Panc1 (cell line): Measurements from ENCODE around the gene MAPK11. TPM values are rescaled to one million over a fixed set of nuclear protein-coding genes. Genes with fewer than 3 reads are reported as not detected.

Experiments
- ATAC-seq: fragments of 200-7000 bp; cut with Tn5 transposase; 2 replicates; pipeline ENCODE4 v1.9.1; 2020; ENCODE audit warnings: mild to moderate bottlenecking, moderate library complexity
- BruUV-seq: library from RNA; stranded (reverse); fragments of 400-500 nt; replicated peaks from 2 replicates; lab custom pipeline; 2021; lab: Mats Ljungman, UMichigan
- CTCF ChIA-PET: fragments of 300-600 bp; sonication (Branson Sonifier 250); formaldehyde crosslinking; loops from one replicate; lab custom pipeline; 2022; ENCODE audit warnings: antibody characterized with exemption; lab: Charles Lee
- POLR2A ChIA-PET: fragments of 300-600 bp; sonication (Branson Sonifier 250); formaldehyde crosslinking; loops from one replicate; lab custom pipeline; 2022; ENCODE audit warnings: antibody characterized with exemption; lab: Charles Lee
- DNase-seq: peaks from one replicate; pipeline ENCODE4 v3.0.0-alpha.2; 2010; ENCODE audit warnings: low read depth, low spot score
- H3K27ac ChIP-seq: 2 replicates; pipeline ENCODE4 v1.5.1; 2011; ENCODE audit warnings: mild to moderate bottlenecking, low read length, inconsistent platforms
- H3K27me3 ChIP-seq: fragments of 200-500 bp; sonication (Bioruptor generic); 2 replicates; pipeline ENCODE4 v1.6.0; 2014; ENCODE audit warnings: low read length, inconsistent platforms; ENCODE audit not compliant: control insufficient read depth, insufficient read depth
- H3K36me3 ChIP-seq: fragments of 200-500 bp; sonication (Bioruptor generic); 2 replicates; pipeline ENCODE4 v1.5.1; 2014; ENCODE audit warnings: inconsistent platforms, mild to moderate bottlenecking, low read length, moderate library complexity; ENCODE audit not compliant: control insufficient read depth, insufficient read depth
- H3K4me1 ChIP-seq: 2 replicates; pipeline ENCODE4 v1.5.1; 2011; ENCODE audit warnings: inconsistent platforms, mild to moderate bottlenecking, low read length, moderate library complexity; ENCODE audit not compliant: control insufficient read depth, insufficient read depth
- H3K4me3 ChIP-seq, 2 experiments: 2 replicates each; pipeline ENCODE4 v1.5.1; 2011 to 2012; ENCODE audit warnings: low read depth in 2 of 2, low read length in 2 of 2, mild to moderate bottlenecking in 2 of 2, inconsistent platforms in 1 of 2, moderate library complexity in 1 of 2
- H3K9me3 ChIP-seq: fragments of 200-500 bp; sonication (Bioruptor generic); 2 replicates; pipeline ENCODE4 v1.5.1; 2014; ENCODE audit warnings: low read depth, mild to moderate bottlenecking, inconsistent platforms, low read length, moderate library complexity; ENCODE audit not compliant: control insufficient read depth, insufficient read depth
- POLR2AphosphoS5 ChIP-seq: IDR thresholded peaks from 2 replicates; pipeline ENCODE4 v1.6.1; 2012; ENCODE audit warnings: mild to moderate bottlenecking, low read depth, low read length, moderate library complexity
- SIN3A ChIP-seq: IDR thresholded peaks from 2 replicates; pipeline ENCODE4 v1.6.1; 2012; ENCODE audit warnings: low read depth, mild to moderate bottlenecking, low read length, moderate library complexity, borderline replicate concordance; ENCODE audit not compliant: insufficient read depth
- TCF7L2 ChIP-seq: IDR thresholded peaks from 2 replicates; pipeline ENCODE4 v1.6.1; 2011; ENCODE audit warnings: mild to moderate bottlenecking, low read depth, low read length, inconsistent platforms
- in situ Hi-C: cut with HindIII; loops from 2 replicates; pipeline ENCODE4 v1.10.0; 2016; ENCODE audit warnings: low sequenced_read_pairs, low pct_unique_long_range_greater_than_20kb
- intact Hi-C: fragments of 100-400 bp; cut with micrococcal nuclease; formaldehyde crosslinking; loops from one replicate; pipeline ENCODE4 v1.10.0; 2022; ENCODE audit not compliant: unreplicated experiment
- total RNA-seq: library from RNA; stranded (reverse); gene quantifications from one replicate; pipeline ENCODE4 v1.2.1, GENCODE V29; 2021; ENCODE audit not compliant: unreplicated experiment
- TF ChIP-seq, protein P1 (sequence below), 2 experiments: IDR thresholded peaks; 2 replicates each; pipeline ENCODE4 v1.6.1; 2011 to 2012; ENCODE audit warnings: low read depth in 2 of 2, control low read depth in 1 of 2, low read length in 1 of 2, mild to moderate bottlenecking in 1 of 2, moderate library complexity in 1 of 2; ENCODE audit not compliant: insufficient read depth in 1 of 2
- TF ChIP-seq, protein P2 (sequence below): fragments of 450-650 bp; IDR thresholded peaks from 2 replicates; pipeline ENCODE4 v1.5.1; 2017; ENCODE audit warnings: mild to moderate bottlenecking

The MAPK11 gene
- total RNA-seq, 1 experiment from 2014 or later, result 77.7 TPM

DNA sequence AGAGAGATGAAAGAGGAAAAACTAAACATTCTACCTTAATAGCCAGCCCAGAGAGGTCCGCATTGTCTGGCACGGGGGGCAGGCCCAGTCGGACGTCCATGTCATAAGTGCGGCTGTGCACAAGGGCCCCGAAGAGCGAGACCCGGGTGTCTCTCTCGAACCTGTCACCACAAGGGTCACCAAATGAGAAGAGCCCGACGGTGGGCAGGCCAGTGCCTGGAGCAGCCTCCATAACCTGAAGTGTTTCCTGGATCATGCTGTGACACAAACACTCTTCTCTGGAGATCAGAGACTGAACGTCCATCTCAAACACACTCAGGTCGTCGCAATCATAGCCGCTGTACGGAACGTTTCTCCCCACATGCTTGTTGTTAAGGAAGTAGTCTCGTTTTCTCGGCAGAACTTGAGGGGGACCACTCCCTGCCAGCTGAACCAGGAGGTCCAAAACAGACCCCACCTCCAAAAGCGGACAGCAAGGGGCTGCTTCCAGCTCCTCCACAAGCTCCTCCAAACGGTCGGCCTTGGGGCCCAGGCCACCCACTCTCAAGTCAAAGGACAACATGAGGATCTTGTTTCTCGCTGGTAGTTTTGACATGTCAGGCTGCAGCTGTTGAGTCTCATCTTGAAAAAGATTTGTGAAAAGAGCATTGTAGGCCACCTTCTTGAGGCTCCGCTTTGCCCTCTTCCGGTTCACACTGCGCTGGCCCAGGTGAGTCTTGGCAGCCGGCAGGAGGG, 26.3 kb downstream of the MAPK11 start:
- ATAC-seq (no peak), DNase-seq (no peak)
- H3K9me3 ChIP-seq, result no peaks in the 10 kb centered on the region
- ChIA-PET POLR2A (interaction anchor here (0.8 kb wide), 1 partner anchor 40 kb away, joined by 5 read pairs; no protein-coding TSS in a partner anchor), CTCF (interaction anchor here (0.6 kb wide), 1 partner anchor 86 kb away, joined by 14 read pairs; no protein-coding TSS in a partner anchor)
- H3K36me3 ChIP-seq, result no peaks in the 10 kb centered on the region; the same call in 1 of the 2 replicates
- TF ChIP-seq, protein P1, sequence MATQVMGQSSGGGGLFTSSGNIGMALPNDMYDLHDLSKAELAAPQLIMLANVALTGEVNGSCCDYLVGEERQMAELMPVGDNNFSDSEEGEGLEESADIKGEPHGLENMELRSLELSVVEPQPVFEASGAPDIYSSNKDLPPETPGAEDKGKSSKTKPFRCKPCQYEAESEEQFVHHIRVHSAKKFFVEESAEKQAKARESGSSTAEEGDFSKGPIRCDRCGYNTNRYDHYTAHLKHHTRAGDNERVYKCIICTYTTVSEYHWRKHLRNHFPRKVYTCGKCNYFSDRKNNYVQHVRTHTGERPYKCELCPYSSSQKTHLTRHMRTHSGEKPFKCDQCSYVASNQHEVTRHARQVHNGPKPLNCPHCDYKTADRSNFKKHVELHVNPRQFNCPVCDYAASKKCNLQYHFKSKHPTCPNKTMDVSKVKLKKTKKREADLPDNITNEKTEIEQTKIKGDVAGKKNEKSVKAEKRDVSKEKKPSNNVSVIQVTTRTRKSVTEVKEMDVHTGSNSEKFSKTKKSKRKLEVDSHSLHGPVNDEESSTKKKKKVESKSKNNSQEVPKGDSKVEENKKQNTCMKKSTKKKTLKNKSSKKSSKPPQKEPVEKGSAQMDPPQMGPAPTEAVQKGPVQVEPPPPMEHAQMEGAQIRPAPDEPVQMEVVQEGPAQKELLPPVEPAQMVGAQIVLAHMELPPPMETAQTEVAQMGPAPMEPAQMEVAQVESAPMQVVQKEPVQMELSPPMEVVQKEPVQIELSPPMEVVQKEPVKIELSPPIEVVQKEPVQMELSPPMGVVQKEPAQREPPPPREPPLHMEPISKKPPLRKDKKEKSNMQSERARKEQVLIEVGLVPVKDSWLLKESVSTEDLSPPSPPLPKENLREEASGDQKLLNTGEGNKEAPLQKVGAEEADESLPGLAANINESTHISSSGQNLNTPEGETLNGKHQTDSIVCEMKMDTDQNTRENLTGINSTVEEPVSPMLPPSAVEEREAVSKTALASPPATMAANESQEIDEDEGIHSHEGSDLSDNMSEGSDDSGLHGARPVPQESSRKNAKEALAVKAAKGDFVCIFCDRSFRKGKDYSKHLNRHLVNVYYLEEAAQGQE (IDR thresholded peaks at IDR 0.05; ENCODE audit: insufficient read depth in 1 of 2, low read depth in 2 of 2, low read length in 1 of 2), result no peak
- intact Hi-C loops, result no loop called here
- in situ Hi-C loops, result no loop called here
- no peaks in the 10 kb centered on the region for H3K4me1 ChIP-seq
- H3K27ac ChIP-seq, result peak overlapping the region; percentile 84
- H3K27me3 ChIP-seq, result no peaks in the 10 kb centered on the region
- H3K4me3 ChIP-seq, result peak overlapping the region; percentile 78 to 79
- TSS peak; percentile 54 for BruUV-seq

DNA sequence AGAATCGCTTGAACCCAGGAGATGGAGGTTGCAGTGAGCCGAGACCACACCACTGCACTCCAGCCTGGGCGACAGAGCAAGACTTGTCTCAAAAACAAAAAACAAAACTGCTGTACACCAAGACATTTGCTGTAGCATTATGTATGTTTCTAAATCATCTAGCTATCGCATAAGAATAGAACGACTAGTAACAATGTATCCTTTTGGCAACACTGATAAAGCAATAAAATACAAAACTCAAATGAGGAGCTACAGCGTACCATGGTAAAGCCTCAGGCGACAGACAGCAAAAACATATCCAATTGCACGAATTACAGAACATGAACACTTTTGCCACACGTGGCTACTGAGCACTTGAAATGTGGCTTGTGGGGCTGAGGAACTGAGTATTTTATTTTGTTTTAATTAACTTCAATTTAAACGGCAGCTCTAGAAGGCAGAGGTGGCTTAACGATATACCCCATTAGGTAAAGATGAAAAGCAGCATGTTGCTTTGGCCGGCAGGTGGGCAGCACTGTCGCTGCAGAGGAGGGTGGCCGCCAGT, 27.7 kb downstream of the MAPK11 start:
- in situ Hi-C loops, result no loop called here
- POLR2A ChIA-PET, result interaction anchor here (0.7 kb wide), 1 partner anchor 18 kb away, joined by 3 read pairs; no protein-coding TSS in a partner anchor
- no TSS peak for BruUV-seq
- Histone ChIP-seq H3K4me3 (peak overlapping the region; percentile 78 to 79), H3K4me1 (no peaks in the 10 kb centered on the region), H3K36me3 (no peaks in the 10 kb centered on the region; the same call in 1 of the 2 replicates), H3K9me3 (no peaks in the 10 kb centered on the region), H3K27ac (peak overlapping the region; percentile 8; the same call in 1 of the 2 replicates), H3K27me3 (no peaks in the 10 kb centered on the region)
- DNase-seq, result no peak
- no peak for ATAC-seq
- intact Hi-C loops, result no loop called here
- CTCF ChIA-PET, result interaction anchor here (0.6 to 0.7 kb wide), 3 partner anchors 74 to 265 kb away, joined by 3 to 6 read pairs (median 3); partner anchors contain the start of gene LMF2
- TF ChIP-seq SIN3A, result no peak
- TF ChIP-seq, protein P2, sequence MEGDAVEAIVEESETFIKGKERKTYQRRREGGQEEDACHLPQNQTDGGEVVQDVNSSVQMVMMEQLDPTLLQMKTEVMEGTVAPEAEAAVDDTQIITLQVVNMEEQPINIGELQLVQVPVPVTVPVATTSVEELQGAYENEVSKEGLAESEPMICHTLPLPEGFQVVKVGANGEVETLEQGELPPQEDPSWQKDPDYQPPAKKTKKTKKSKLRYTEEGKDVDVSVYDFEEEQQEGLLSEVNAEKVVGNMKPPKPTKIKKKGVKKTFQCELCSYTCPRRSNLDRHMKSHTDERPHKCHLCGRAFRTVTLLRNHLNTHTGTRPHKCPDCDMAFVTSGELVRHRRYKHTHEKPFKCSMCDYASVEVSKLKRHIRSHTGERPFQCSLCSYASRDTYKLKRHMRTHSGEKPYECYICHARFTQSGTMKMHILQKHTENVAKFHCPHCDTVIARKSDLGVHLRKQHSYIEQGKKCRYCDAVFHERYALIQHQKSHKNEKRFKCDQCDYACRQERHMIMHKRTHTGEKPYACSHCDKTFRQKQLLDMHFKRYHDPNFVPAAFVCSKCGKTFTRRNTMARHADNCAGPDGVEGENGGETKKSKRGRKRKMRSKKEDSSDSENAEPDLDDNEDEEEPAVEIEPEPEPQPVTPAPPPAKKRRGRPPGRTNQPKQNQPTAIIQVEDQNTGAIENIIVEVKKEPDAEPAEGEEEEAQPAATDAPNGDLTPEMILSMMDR, result no peak
- TF ChIP-seq TCF7L2, result no peak
- TF ChIP-seq, protein P1 (IDR thresholded peaks at IDR 0.05; ENCODE audit: insufficient read depth in 1 of 2, low read depth in 2 of 2, low read length in 1 of 2), result no peak
- TF ChIP-seq POLR2AphosphoS5, result no peak
